K562 (cell line): ENCODE measurements around the gene B4GALNT2. TPM values are rescaled to one million over a fixed set of nuclear protein-coding genes. Genes with fewer than 3 reads are reported as not detected.

Experiments used
- ATAC-seq: fragments of 200-7000 bp; cut with Tn5 transposase; 3 replicates; pipeline ENCODE4 v1.9.1; 2020; ENCODE audit warnings: moderate library complexity
- BruUV-seq: library from RNA; stranded (reverse); fragments of 400-500 nt; replicated peaks from 2 replicates; lab custom pipeline; 2021; lab: Mats Ljungman, UMichigan
- CTCF ChIA-PET: fragments of 300-600 bp; formaldehyde crosslinking; extraction: SDS; loops from one replicate; lab custom pipeline; 2021; ENCODE audit warnings: low intra/inter-chr PET ratio; lab: Yijun Ruan, JAX
- POLR2A ChIA-PET: fragments of 300-600, 350-650 bp; sonication (Branson Sonifier 250); formaldehyde crosslinking; extraction: SDS; loops from one replicate; lab custom pipeline; 2021; ENCODE audit warnings: antibody characterized with exemption, inconsistent platforms; lab: Yijun Ruan, JAX
- DNase-seq, 4 experiments: peaks; one replicate each; pipeline versions ENCODE4 v3.0.0 to v3.0.0-alpha.2; 2011 to 2018; ENCODE audit warnings: low spot score in 3 of 4, mixed read lengths in 3 of 4; ENCODE audit errors: extremely low read depth in 1 of 4
- FAIRE-seq: peaks from 2 replicates; lab custom pipeline; 2011; peaks lifted over from hg19 to GRCh38; lab: Jason Lieb, UNC
- H2AFZ ChIP-seq: 2 replicates; pipeline ENCODE4 v1.6.0; 2011; ENCODE audit warnings: low read depth, low read length, control low read depth, inconsistent platforms
- H3K27ac ChIP-seq: fragments of 200-600 bp; 3 replicates; pipeline ENCODE4 v1.8.0; 2011; ENCODE audit warnings: low read depth, mild to moderate bottlenecking, control low read depth, inconsistent platforms, low read length, moderate library complexity, mixed read lengths; ENCODE audit errors: extremely low read depth
- H3K27me3 ChIP-seq, 2 experiments: fragments of 300-600 bp in 1 of 2; 2 replicates in 1 of 2; 3 replicates in 1 of 2; pipeline versions ENCODE4 v1.6.0 to v1.8.0; 2011; ENCODE audit warnings: inconsistent platforms in 2 of 2, low read length in 2 of 2, mild to moderate bottlenecking in 1 of 2, mixed read lengths in 1 of 2, moderate library complexity in 1 of 2; ENCODE audit not compliant: control insufficient read depth in 2 of 2, insufficient read depth in 2 of 2
- H3K36me3 ChIP-seq: fragments of 300-600 bp; 3 replicates; pipeline ENCODE4 v1.8.0; 2011; ENCODE audit warnings: mild to moderate bottlenecking, low read length, inconsistent platforms; ENCODE audit not compliant: control insufficient read depth, insufficient read depth
- H3K4me1 ChIP-seq, 2 experiments: fragments of 200-600 bp in 1 of 2; replicated peaks in 1 of 2; 2 replicates in 1 of 2; 3 replicates in 1 of 2; pipeline versions ENCODE4 v1.5.1 to v1.8.0; 2011; ENCODE audit warnings: inconsistent platforms in 2 of 2, low read length in 2 of 2, mild to moderate bottlenecking in 1 of 2, mixed read lengths in 1 of 2, moderate library complexity in 1 of 2; ENCODE audit not compliant: control insufficient read depth in 2 of 2, insufficient read depth in 2 of 2
- H3K4me2 ChIP-seq: 2 replicates; pipeline ENCODE4 v1.6.1; 2011; ENCODE audit warnings: low read length, control low read depth, inconsistent platforms, mixed read lengths; ENCODE audit not compliant: insufficient read depth
- H3K4me3 ChIP-seq: fragments of 200-600 bp; sonication (generic), shearing (Covaris generic); 2 replicates; pipeline ENCODE4 v1.5.1; 2016; ENCODE audit warnings: control low read depth, inconsistent platforms
- H3K79me2 ChIP-seq: fragments of 200-600 bp; 3 replicates; pipeline ENCODE4 v1.8.0; 2011; ENCODE audit warnings: low read length, inconsistent platforms; ENCODE audit not compliant: control insufficient read depth, insufficient read depth
- H3K9ac ChIP-seq, 2 experiments: 2 replicates each; pipeline versions ENCODE4 v1.6.0 to v1.6.1; 2011; ENCODE audit warnings: low read depth in 2 of 2, low read length in 2 of 2, control low read depth in 1 of 2, inconsistent platforms in 1 of 2, mild to moderate bottlenecking in 1 of 2, mixed read lengths in 1 of 2; ENCODE audit not compliant: insufficient read depth in 1 of 2
- H3K9me1 ChIP-seq: one replicate; pipeline ENCODE4 v1.6.0; 2011; ENCODE audit warnings: inconsistent platforms, mild to moderate bottlenecking, low read length, moderate library complexity; ENCODE audit not compliant: control insufficient read depth, insufficient read depth
- H3K9me3 ChIP-seq: replicated peaks from 2 replicates; pipeline ENCODE4 v1.5.1; 2011; ENCODE audit warnings: low read depth, low read length, inconsistent platforms; ENCODE audit not compliant: control insufficient read depth, insufficient read depth
- H4K20me1 ChIP-seq: replicated peaks from 2 replicates; pipeline ENCODE4 v1.6.1; 2011; ENCODE audit warnings: low read length, inconsistent platforms, mixed read lengths; ENCODE audit not compliant: control insufficient read depth, insufficient read depth
- BHLHE40 ChIP-seq: IDR thresholded peaks from 2 replicates; pipeline ENCODE4 v1.6.1; 2011; ENCODE audit warnings: low read length, improper control_type of control experiment
- BRD9 ChIP-seq: fragments of 450-650 bp; IDR thresholded peaks from 2 replicates; pipeline ENCODE4 v1.6.1; 2018; ENCODE audit warnings: low read depth; ENCODE audit not compliant: partially characterized antibody
- CREBBP ChIP-seq: IDR thresholded peaks from one replicate; pipeline ENCODE4 v1.6.1; 2012; ENCODE audit warnings: low read depth, mild to moderate bottlenecking, control low read depth, inconsistent platforms, low read length
- FUS ChIP-seq: fragments of 200-400 bp; formaldehyde crosslinking; optimal IDR thresholded peaks from 2 replicates; pipeline ENCODE3; 2017; ENCODE audit warnings: low read depth, low read length
- HDAC3 ChIP-seq: fragments of 450-650 bp; IDR thresholded peaks from 2 replicates; pipeline ENCODE4 v1.6.1; 2018; ENCODE audit warnings: borderline replicate concordance, mild to moderate bottlenecking, moderate library complexity; ENCODE audit not compliant: partially characterized antibody
- RBM14 ChIP-seq: fragments of 200-400 bp; formaldehyde crosslinking; IDR thresholded peaks from 2 replicates; pipeline ENCODE4 v1.6.1; 2018; ENCODE audit warnings: low read depth, mild to moderate bottlenecking, low read length, moderate library complexity, borderline replicate concordance; ENCODE audit not compliant: insufficient read depth
- SAP30 ChIP-seq: fragments of 200-600 bp; sonication (generic); IDR thresholded peaks from 2 replicates; pipeline ENCODE4 v1.6.1; 2012; ENCODE audit warnings: borderline replicate concordance, low read depth, mild to moderate bottlenecking, moderate library complexity, low read length, control low read depth, inconsistent platforms; ENCODE audit not compliant: insufficient read depth, poor library complexity, severe bottlenecking
- SMAD2 ChIP-seq: fragments of 150-350 bp; IDR thresholded peaks from 2 replicates; pipeline ENCODE4 v1.6.1; 2014; ENCODE audit warnings: low read depth, mild to moderate bottlenecking, low read length
- SMARCB1 ChIP-seq: IDR thresholded peaks from 2 replicates; pipeline ENCODE4 v1.6.1; 2011; ENCODE audit warnings: improper control_type of control experiment, low read depth; ENCODE audit not compliant: insufficient read length
- SNAPC5 ChIP-seq: fragments of 250-450 bp; sonication (Bioruptor Pico); IDR thresholded peaks from 2 replicates; pipeline ENCODE4 v1.8.0; 2021; ENCODE audit warnings: moderate library complexity, mild to moderate bottlenecking, inconsistent platforms
- TGIF2 ChIP-seq: sonication (generic); formaldehyde crosslinking; IDR thresholded peaks from 2 replicates; pipeline ENCODE4 v1.8.1; 2022; ENCODE audit warnings: mild to moderate bottlenecking, missing genetic modification reagents, moderate library complexity
- ZNF311 ChIP-seq: fragments of 250-450 bp; sonication (Bioruptor Pico); IDR thresholded peaks from 2 replicates; pipeline ENCODE4 v1.4.0; 2020; ENCODE audit warnings: mild to moderate bottlenecking, moderate library complexity
- ZNF696 ChIP-seq: fragments of 250-450 bp; sonication (Bioruptor Pico); conservative IDR thresholded peaks from 2 replicates; pipeline ENCODE4 v1.4.0; 2020; ENCODE audit warnings: mild to moderate bottlenecking, moderate library complexity
- WGBS: fragments of 100-300 bp; shearing (Covaris generic); methylation state at CpG from one replicate; pipeline ENCODE4 v1.1.6; 2016; ENCODE audit warnings: low coverage, mixed read lengths; ENCODE audit not compliant: insufficient coverage; ENCODE audit errors: missing lambda C conversion rate; 5-methylcytosine and 5-hydroxymethylcytosine counted together
- in situ Hi-C: fragments of 300-500 bp; cut with MboI; formaldehyde crosslinking; loops from 4 replicates; pipeline ENCODE4 v1.15.0; 2018; ENCODE audit warnings: inconsistent platforms, mixed read lengths
- intact Hi-C: fragments of 100-400 bp; cut with micrococcal nuclease; formaldehyde crosslinking; loops from 2 replicates; pipeline ENCODE4 v1.14.2; 2022
- polyA plus RNA-seq, 8 experiments: library from polyadenylated mRNA; depleted of rRNA in 4 of 8; stranded (reverse) in 5 of 8; unstranded in 3 of 8; fragments of >200 nt; fragmentation: Nextera tagmentation in 2 of 8; fragmentation: Illumina TruSeq in 1 of 8; extraction: Ambion mirVana in 2 of 8; extraction: Trizol in 1 of 8; gene quantifications; 2 replicates each; pipeline versions ENCODE4 v1.2.1 to v1.2.3, GENCODE V29; 2011 to 2014; ENCODE audit warnings: inconsistent platforms in 1 of 8, missing spikeins in 1 of 8
- total RNA-seq, 7 experiments: library from RNA; depleted of rRNA in 6 of 7; stranded (reverse); fragments of >200 nt in 6 of 7; fragmentation: Illumina TruSeq in 2 of 7; extraction: Trizol in 2 of 7; gene quantifications; 2 replicates each; pipeline versions ENCODE4 v1.2.1 to v1.2.3, GENCODE V29; 2011 to 2021; ENCODE audit warnings: low replicate concordance in 1 of 7
- TF ChIP-seq, protein P1 (sequence below): fragments of 250-450 bp; sonication (Bioruptor Pico); IDR thresholded peaks from 2 replicates; pipeline ENCODE4 v1.4.0; 2020; ENCODE audit warnings: mild to moderate bottlenecking, moderate library complexity, borderline replicate concordance
- TF ChIP-seq, protein P2 (sequence below): fragments of 250-450 bp; sonication (Bioruptor Pico); IDR thresholded peaks from 2 replicates; pipeline ENCODE4 v1.5.0; 2021; ENCODE audit warnings: mild to moderate bottlenecking, moderate library complexity

B4GALNT2 gene
- total and polyA plus RNA-seq, 9 of the 15 experiments (the other 6 are each of a cell fraction or from before 2014, with no cell fraction given): not detected

DNA sequence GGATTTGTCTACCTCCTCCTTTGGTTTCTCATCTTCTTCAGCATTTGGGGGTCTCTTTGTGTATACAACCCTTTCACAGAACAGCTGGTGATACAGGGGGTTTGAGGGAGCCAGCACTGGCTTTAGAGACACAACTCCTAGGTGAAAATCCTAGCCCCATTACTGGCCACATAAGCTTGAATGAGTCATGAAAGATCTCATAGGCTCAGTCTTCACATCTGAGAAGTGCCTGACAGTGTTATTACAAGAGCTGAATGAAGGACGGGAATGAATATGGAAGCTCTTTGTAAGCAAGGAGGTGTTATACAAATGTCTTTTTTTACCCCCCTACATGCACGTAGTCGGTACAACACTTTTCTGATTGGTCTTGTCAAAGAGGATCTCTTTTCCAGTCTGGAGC, 1.7 kb upstream of the B4GALNT2 start:
- in situ Hi-C loops: no loop called here
- H3K79me2 ChIP-seq: no peaks in the 10 kb centered on the region
- peaks cover 22 to 54% of the 10 kb centered on the region in 2 experiments for H3K27me3 ChIP-seq
- H3K9me1 ChIP-seq: no peaks in the 10 kb centered on the region
- H2AFZ ChIP-seq: no peak overlapping the region
- ChIA-PET POLR2A (interaction anchor here (0.6 kb wide), 1 partner anchor 68 kb away, joined by 4 read pairs; no protein-coding TSS in a partner anchor), CTCF (no interaction called here)
- DNase-seq: no peak
- no peak overlapping the region for H3K4me2 ChIP-seq
- no peak for ATAC-seq
- H3K36me3 ChIP-seq: no peaks in the 10 kb centered on the region
- H3K9me3 ChIP-seq: no peaks in the 10 kb centered on the region
- FAIRE-seq: no peak
- peaks cover 0 to 8% of the 10 kb centered on the region in 2 experiments; a peak in 1 of 5 replicates for H3K4me1 ChIP-seq
- H4K20me1 ChIP-seq: no peaks in the 10 kb centered on the region
- no TSS peak for BruUV-seq
- no peak overlapping the region for H3K9ac ChIP-seq
- WGBS: 0% methylated on average over 3 of the region's 3 CpGs
- no peak overlapping the region for H3K4me3 ChIP-seq
- no peak overlapping the region for H3K27ac ChIP-seq
- intact Hi-C loops: no loop called here
- TF ChIP-seq RBM14: no peak
- TF ChIP-seq HDAC3: no peak
- TF ChIP-seq SNAPC5 (CRISPR knock-in tag): no peak
- TF ChIP-seq TGIF2 (CRISPR knock-in tag): no peak
- no peak for TF ChIP-seq SAP30
- TF ChIP-seq ZNF696 (CRISPR knock-in tag): no peak
- TF ChIP-seq, protein P1, sequence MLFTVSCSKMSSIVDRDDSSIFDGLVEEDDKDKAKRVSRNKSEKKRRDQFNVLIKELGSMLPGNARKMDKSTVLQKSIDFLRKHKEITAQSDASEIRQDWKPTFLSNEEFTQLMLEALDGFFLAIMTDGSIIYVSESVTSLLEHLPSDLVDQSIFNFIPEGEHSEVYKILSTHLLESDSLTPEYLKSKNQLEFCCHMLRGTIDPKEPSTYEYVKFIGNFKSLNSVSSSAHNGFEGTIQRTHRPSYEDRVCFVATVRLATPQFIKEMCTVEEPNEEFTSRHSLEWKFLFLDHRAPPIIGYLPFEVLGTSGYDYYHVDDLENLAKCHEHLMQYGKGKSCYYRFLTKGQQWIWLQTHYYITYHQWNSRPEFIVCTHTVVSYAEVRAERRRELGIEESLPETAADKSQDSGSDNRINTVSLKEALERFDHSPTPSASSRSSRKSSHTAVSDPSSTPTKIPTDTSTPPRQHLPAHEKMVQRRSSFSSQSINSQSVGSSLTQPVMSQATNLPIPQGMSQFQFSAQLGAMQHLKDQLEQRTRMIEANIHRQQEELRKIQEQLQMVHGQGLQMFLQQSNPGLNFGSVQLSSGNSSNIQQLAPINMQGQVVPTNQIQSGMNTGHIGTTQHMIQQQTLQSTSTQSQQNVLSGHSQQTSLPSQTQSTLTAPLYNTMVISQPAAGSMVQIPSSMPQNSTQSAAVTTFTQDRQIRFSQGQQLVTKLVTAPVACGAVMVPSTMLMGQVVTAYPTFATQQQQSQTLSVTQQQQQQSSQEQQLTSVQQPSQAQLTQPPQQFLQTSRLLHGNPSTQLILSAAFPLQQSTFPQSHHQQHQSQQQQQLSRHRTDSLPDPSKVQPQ (CRISPR knock-in tag): no peak
- no peak for TF ChIP-seq FUS
- no peak for TF ChIP-seq SMARCB1
- TF ChIP-seq SMAD2: no peak
- no peak for TF ChIP-seq BHLHE40
- TF ChIP-seq, protein P2, sequence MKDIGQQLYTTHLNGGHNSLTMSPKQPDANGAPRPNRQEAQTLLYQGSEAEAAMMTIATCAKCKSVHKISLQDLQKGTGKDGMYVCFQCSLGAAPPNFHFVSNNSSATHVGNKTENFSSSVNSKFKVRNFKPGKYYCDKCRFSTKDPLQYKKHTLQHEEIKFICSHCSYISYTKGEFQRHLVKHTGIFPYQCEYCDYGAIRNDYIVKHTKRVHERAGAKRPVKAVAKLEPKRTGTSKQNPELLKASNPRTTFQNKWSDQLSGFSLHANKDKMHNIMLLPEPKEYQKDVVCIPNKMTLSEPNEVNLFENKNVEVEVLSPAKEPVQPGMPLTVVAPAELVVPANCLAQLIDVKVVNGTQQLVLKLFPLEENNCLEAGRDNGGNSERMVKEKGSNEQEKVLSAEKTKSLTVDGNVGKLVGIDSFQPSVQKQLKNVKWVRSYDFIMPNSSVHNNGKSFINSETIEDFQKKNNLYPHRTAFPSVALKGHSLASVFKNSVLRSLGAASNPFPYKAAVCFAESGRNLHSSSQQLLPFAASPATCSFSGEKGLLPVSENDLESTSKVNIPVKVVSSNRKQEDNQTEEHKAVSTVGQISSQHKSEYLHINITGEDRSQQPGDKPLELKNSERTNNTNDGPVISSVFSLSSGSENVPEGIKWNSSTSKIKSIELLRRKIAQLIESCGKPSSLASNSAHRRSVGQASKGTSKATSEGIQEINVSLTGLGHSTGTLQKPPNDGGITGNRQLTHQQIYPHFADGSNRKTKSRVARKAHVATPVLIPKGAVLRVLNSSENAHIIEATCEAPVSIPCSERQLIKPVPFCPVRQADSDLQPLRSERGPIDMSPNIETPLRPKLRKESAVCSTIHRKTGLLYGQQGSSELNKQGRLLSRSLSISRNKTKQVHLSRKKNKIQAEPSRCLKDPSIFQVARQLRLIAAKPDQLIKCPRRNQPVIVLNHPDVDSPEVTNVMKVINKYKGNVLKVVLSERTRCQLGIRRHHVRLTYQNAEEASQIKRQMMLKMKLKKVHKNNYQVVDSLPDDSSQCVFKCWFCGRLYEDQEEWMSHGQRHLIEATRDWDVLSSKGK (CRISPR knock-in tag): no peak
- no peak for TF ChIP-seq BRD9
- no peak for TF ChIP-seq CREBBP
- no peak for TF ChIP-seq ZNF311 (CRISPR knock-in tag)
